IPS-15b (cell line): Measurements from ENCODE around the gene OXLD1.

Experiments used
- H3K27me3 ChIP-seq: one replicate; pipeline ENCODE4 v1.6.1; 2013; ENCODE audit warnings: low read length; ENCODE audit not compliant: control insufficient read depth, insufficient read depth
- H3K36me3 ChIP-seq: one replicate; pipeline ENCODE4 v1.6.1; 2013; ENCODE audit warnings: low read length; ENCODE audit not compliant: control insufficient read depth, insufficient read depth
- H3K4me1 ChIP-seq: one replicate; pipeline ENCODE4 v1.6.1; 2013; ENCODE audit warnings: mild to moderate bottlenecking, low read length; ENCODE audit not compliant: control insufficient read depth, insufficient read depth
- H3K4me3 ChIP-seq: one replicate; pipeline ENCODE4 v1.5.1; 2013; ENCODE audit warnings: low read depth, low read length
- H3K9ac ChIP-seq: one replicate; pipeline ENCODE4 v1.6.1; 2013; ENCODE audit warnings: low read depth, mild to moderate bottlenecking, low read length
- H3K9me3 ChIP-seq: one replicate; pipeline ENCODE4 v1.6.1; 2013; ENCODE audit warnings: mild to moderate bottlenecking, low read length; ENCODE audit not compliant: control insufficient read depth, insufficient read depth

Gene OXLD1

DNA sequence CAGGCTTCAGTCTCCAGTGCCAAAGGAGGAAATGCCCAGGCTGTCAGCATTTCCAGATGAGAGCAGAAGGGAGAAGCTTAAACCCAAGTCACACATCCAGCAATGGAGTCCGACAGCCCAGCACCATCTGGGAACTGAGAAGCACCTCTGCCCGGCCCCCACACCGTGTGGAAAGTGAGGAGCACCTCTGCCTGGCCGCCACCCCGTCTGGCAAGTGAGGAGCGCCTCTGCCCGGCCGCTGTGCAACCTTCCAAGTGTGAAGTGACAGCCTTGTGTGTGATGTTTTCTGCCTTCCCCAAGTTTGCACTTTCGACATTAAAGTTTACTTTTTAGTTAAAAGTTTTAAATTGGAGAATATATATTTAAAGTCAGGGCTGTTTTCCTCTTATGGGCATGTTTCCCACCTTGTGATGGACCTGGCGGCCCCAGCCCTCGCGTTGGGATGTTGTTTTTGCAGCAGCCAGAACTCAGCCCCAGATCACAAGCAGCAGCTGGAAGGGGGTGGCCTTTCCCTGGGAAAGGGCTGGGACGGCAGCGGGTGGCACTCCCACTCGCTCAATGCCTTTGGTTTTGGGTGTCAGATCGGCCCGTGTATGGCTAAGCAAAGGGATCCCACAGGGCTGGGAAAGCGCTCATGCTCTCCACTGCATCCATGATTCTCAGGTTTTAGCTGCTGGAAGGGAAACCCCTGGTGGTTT, 7.3 kb upstream of the OXLD1 start:
- Histone ChIP-seq H3K4me3 (no peak overlapping the region), H3K4me1 (no peaks in the 10 kb centered on the region), H3K9ac (no peak overlapping the region), H3K27me3 (no peaks in the 10 kb centered on the region), H3K9me3 (no peaks in the 10 kb centered on the region), H3K36me3 (peaks cover 38% of the 10 kb centered on the region)

- Histone ChIP-seq H3K4me3 (no peak overlapping the region), H3K36me3 (peaks cover 39% of the 10 kb centered on the region), H3K9ac (no peak overlapping the region), H3K9me3 (no peaks in the 10 kb centered on the region), H3K4me1 (no peaks in the 10 kb centered on the region), H3K27me3 (no peaks in the 10 kb centered on the region)
Observed at GRCh38 chr17:81672954-81673353, 6.5 kb upstream of the OXLD1 start.

DNA sequence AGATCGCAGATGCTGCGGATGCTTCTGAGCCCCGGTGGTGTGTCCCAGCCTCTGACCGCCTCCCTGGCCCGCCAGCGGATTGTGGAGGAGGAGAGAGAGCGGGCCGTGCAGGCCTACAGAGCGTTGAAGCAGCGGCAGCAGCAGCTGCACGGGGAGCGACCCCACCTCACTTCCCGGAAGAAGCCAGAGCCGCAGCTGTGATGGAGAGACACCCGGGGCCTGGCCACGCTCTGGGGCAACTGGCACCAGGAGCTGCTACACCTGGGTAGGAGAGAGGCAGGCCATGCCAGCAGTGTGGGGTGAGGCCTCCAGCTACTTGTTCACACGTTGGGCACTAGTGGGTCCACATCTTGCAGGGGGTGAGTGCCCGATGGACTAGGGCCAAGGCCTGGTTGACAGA, 6.1 kb upstream of the OXLD1 start:
- Histone ChIP-seq H3K9me3 (no peaks in the 10 kb centered on the region), H3K27me3 (no peaks in the 10 kb centered on the region), H3K4me3 (no peak overlapping the region), H3K9ac (no peak overlapping the region), H3K4me1 (no peaks in the 10 kb centered on the region), H3K36me3 (peaks cover 39% of the 10 kb centered on the region)

DNA sequence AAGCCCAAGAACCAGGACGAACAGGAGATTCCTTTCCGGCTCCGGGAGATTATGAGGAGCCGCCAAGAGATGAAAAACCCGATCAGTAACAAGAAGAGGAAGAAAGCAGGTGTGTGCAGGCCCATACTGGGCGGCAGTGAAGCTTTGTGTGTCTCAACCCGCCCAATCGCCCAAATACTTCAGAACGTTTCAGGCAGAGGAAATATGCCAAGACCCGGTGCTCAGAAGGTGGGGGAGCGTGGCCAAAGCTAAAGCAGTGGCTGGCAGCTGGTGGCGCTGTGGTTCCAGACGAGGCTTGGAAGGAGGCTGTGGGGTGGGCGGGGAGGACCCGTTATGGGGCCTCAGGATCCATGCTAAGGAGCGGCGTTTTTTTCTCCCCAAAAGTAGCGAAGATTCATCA, 1.3 kb upstream of the OXLD1 start:
- Histone ChIP-seq H3K9me3 (no peaks in the 10 kb centered on the region), H3K36me3 (peaks cover 43% of the 10 kb centered on the region), H3K27me3 (no peaks in the 10 kb centered on the region), H3K4me3 (peak overlapping the region; percentile 35), H3K4me1 (peaks cover 4% of the 10 kb centered on the region), H3K9ac (no peak overlapping the region)

DNA sequence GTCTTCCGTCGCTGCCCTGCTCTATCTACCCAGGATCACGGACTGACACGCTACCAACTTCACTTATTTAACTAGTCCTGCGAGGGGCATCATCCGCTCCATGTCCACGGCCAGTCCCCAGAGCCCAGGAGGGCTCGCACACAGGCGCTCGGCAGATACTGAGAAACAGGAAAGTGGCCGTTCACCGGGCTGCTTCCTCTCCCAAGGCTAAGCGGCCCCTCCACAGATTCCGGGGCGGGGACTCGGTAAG, 388 bp downstream of the OXLD1 start:
- H3K9ac ChIP-seq = peak overlapping the region; percentile 89
- no peaks in the 10 kb centered on the region for H3K9me3 ChIP-seq
- H3K27me3 ChIP-seq = no peaks in the 10 kb centered on the region
- H3K4me3 ChIP-seq = peak overlapping the region; percentile 96
- peaks cover 25% of the 10 kb centered on the region for H3K36me3 ChIP-seq
- H3K4me1 ChIP-seq = peaks cover 4% of the 10 kb centered on the region

DNA sequence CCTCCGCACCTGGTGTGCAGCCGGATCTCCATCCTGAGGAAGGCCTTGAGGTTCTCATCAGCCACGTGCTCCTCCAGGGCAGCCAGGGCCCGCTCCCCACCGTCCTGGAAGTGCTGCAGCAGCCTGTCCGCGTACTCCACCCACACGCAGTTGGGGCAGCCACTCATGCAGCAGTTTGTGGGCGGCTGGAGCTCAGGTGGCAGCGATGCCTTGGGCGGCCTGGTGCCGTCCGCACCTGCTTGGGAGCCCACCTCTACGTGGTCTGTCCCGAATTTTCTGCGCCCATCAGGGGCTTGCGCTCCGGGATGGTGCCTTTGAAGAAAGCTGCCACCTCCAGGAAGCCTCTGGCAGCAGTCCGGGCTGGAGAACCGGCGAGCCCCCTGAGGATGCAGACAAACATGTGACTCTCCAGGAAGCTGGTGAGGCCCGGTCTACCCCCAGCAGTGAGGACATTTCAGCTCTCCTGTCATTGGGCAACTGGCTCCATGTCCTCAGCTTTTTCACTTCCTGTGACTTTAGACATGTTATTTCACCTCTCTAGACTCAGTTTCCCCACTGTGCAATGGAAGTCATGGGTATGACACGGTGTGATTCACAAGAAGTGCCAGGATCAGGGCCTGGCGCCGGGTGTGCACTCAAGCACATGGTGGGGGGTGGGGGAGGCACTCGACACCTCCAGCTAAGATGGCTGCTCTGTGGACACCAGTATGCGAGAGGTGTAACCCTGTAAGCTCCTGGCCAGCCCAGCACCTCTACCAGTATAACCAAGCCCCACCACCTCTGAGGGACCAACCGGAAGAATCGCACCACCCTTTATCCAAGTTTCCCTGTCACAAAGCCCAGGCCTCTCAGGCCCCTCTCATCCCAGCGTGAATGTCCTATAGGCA, 957 bp downstream of the OXLD1 start:
- H3K9ac ChIP-seq = peak overlapping the region; percentile 89
- H3K9me3 ChIP-seq = no peaks in the 10 kb centered on the region
- peak overlapping the region; percentile 96 for H3K4me3 ChIP-seq
- H3K4me1 ChIP-seq = peaks cover 4% of the 10 kb centered on the region
- peaks cover 24% of the 10 kb centered on the region for H3K36me3 ChIP-seq
- no peaks in the 10 kb centered on the region for H3K27me3 ChIP-seq

DNA sequence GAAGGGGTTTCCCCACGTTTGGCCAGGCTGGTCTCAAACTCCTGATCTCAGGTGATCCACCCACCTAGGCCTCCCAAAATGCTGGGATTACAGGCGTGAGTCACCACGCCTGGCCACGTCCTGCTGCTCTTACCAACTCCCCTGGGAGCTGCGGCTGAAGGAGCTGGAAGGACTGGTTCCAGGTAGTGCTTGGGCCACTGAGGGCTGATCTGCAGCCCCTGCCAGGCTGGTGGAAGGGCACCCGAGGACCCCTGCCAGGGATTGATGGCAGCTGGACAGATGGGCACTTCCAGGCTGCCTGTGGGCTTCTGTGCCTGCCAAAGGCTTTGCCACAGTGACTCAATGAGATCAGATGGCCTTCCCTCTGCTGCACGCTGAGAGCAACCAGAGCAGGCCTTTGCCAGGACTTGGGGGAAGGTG, 2.3 kb downstream of the OXLD1 start:
- Histone ChIP-seq H3K4me1 (peaks cover 4% of the 10 kb centered on the region), H3K9ac (no peak overlapping the region)

GRCh38 chr17:81662002-81662401, 4.4 kb downstream of the OXLD1 start:
- H3K27me3 ChIP-seq = no peaks in the 10 kb centered on the region
- H3K36me3 ChIP-seq = peaks cover 8% of the 10 kb centered on the region
- H3K4me1 ChIP-seq = peaks cover 4% of the 10 kb centered on the region
- no peak overlapping the region for H3K4me3 ChIP-seq
- H3K9me3 ChIP-seq = no peaks in the 10 kb centered on the region
- H3K9ac ChIP-seq = no peak overlapping the region

More for the DNA sequence above, 2.3 kb downstream of the OXLD1 start:
- no peaks in the 10 kb centered on the region for H3K9me3 ChIP-seq
- no peaks in the 10 kb centered on the region for H3K27me3 ChIP-seq
- H3K4me3 ChIP-seq = no peak overlapping the region
- H3K36me3 ChIP-seq = peaks cover 12% of the 10 kb centered on the region

DNA sequence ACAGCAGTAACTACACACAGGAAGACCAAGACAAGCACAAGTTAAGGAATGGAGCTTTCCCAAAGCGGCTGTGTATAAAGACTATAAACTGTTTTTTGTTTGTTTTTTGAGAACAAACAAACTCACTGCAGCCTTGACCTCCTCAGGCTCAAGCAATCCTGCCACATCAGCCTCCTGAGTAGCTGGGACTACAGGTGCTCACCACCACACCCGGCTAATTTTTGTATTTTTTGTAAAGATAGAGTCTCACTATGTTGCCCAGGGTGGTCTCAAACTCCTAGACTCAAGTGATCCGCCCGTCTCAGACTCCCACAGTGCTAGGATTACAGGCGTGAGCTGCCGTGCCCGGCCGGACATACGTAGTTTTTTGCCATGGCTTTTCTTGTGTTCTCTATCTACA, 6.0 kb downstream of the OXLD1 start:
- Histone ChIP-seq H3K4me3 (no peak overlapping the region), H3K4me1 (peaks cover under 1% of the 10 kb centered on the region), H3K36me3 (peaks cover 8% of the 10 kb centered on the region), H3K9me3 (no peaks in the 10 kb centered on the region), H3K27me3 (no peaks in the 10 kb centered on the region), H3K9ac (no peak overlapping the region)

DNA sequence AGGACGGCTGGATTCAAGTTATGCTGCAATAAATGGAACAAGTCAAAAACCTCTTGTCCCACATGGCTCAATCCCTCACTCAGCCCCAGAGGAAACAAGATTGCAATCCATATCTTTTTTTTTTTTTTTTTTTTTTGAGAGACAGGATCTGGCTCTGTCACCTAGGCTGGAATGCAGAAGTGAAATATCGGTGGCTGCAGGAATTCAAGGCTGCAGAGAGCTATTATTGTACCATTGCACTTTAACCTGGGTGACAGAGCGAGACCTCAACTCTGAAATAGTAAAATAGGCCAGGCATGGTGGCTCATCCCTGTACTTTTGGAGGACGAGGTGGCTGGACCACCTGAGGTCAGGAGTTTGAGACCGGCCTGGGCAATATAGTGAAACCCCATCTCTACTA, 7.4 kb downstream of the OXLD1 start:
- H3K4me1 ChIP-seq = no peaks in the 10 kb centered on the region
- H3K9me3 ChIP-seq = no peaks in the 10 kb centered on the region
- peaks cover 2% of the 10 kb centered on the region for H3K36me3 ChIP-seq
- no peak overlapping the region for H3K4me3 ChIP-seq
- H3K9ac ChIP-seq = no peak overlapping the region
- no peaks in the 10 kb centered on the region for H3K27me3 ChIP-seq

DNA sequence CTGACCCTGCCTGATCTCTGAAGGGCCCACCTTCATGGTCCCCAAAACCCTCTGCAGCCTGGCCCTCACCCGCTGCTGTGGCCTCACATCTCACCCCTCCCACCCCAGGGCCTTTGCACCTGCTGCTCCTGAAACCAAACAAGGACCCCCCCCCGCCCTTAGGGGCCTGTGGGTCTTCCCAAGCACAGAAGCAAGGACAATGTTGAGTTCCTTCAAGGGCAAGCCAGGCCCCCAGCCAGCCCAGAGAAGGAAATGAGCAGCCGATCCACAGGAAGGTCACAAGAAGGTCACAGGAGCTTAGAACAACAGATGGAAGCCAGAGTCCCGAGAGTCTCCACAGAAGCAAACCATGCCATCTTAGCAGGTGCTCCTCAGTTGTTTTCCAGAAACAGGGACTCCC, 9.6 kb downstream of the OXLD1 start:
- no peaks in the 10 kb centered on the region for H3K9me3 ChIP-seq
- no peaks in the 10 kb centered on the region for H3K36me3 ChIP-seq
- H3K27me3 ChIP-seq = no peaks in the 10 kb centered on the region
- no peak overlapping the region for H3K9ac ChIP-seq
- H3K4me1 ChIP-seq = no peaks in the 10 kb centered on the region
- no peak overlapping the region for H3K4me3 ChIP-seq

DNA sequence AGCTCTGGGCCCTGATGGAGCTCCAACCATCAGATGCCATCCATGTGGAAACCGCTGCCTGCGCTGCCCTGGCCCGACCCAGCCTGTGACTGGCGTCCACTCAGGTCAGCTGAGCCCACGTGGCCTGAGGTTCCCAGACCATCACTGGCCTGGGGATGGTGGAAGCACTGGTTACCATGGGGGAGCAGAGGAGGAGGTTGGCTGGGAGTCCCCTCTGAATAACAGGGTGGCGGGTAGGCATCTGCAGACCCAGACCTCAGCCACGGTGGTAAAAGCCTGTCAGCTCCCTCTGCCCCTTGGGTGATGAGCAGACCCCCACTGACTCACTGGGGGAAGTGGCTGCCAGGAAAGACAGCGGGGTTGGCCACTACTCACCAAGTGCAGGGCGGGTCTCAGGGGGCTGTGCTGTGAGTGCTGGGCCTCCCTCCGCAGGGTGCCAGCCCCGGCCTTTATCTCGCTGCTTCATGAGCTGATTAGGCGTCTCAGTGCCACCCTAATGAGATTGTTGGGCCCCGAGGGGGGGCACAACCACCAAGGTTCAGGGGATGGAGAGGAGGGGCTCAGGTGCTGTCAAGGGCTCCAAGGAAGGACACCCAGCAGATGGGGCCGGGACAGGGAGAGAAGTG, 10.2 kb downstream of the OXLD1 start, which contains the start of gene PDE6G:
Gene PDE6G (minus strand): TSS at position 425 of the 626 bp plus-strand sequence. CDS start 3,237 bp downstream, outside the sequence.
- no peaks in the 10 kb centered on the region for H3K9me3 ChIP-seq
- no peak within 1 kb of the TSS for H3K9ac ChIP-seq
- no peak within 1 kb of the TSS for H3K4me3 ChIP-seq
- H3K4me1 ChIP-seq = no peaks in the 10 kb centered on the region
- H3K36me3 ChIP-seq = no peaks in the 10 kb centered on the region
- no peaks in the 10 kb centered on the region for H3K27me3 ChIP-seq
